ENCODE results near the gene IZUMO1. TPM values are rescaled to one million over a fixed set of nuclear protein-coding genes. Genes with fewer than 3 reads are reported as not detected.

IZUMO1 gene
- total RNA-seq, 1 experiment from 2014 or later: 10.3 TPM

DNA sequence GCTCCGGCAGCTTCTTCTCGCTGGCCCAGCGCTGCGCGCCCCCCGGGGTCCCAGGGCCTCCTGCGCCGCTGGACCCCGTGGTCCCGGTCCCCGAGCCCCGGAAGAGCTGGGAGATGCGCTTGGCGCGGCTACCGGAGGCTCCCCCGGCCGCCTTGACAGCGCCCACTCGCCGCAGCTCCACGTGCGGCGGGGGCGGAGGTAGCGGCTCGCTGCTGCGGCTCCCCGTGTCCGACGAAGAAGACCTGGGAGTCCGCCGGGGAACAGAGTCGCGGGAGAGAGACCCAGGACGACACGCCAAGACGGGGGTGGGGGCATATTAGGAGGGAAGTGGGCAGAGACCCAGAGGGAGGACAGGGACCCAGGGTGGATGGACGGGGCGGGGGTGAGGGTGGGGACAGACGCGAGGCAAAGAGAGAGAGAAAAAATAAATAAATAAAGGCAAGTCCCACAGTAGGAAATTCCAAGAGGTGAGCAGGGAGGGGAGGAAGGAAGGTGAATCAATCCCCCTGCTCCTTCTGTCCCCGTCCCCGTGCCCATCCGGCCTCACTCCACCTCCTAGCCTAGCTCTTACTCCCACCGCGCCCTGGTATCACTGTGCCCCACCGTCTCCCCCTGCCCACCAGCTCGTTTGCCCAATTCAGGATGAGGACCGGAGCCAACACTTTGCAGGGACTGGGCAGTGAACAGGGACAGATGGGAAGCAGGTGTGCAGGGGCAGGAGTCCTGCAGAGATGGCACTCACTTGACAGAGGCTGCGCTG lies 7.1 kb downstream of the IZUMO1 start:
- CTCF ChIA-PET: interaction anchor here (0.5 to 2.9 kb wide), 12 partner anchors 15 to 113 kb away, joined by 3 to 37 read pairs (median 8); partner anchors contain the start of genes CA11 and FUT2
- Mint-ChIP-seq H3K36me3 (ENCODE audit: insufficient read depth, unreplicated experiment) (peaks cover 32% of the 10 kb centered on the region), H3K4me1 (ENCODE audit: low read depth, unreplicated experiment) (peaks cover 40% of the 10 kb centered on the region), H3K27ac (ENCODE audit: unreplicated experiment) (no peak overlapping the region), H3K4me3 (ENCODE audit: unreplicated experiment) (peak overlapping the region; percentile 59), H3K27me3 (ENCODE audit: insufficient read depth, unreplicated experiment) (no peaks in the 10 kb centered on the region), H3K9me3 (ENCODE audit: unreplicated experiment) (no peaks in the 10 kb centered on the region)
- H3K9me3 ChIP-seq: no peaks in the 10 kb centered on the region
- BruUV-seq (replicated peaks): no TSS peak
- TF ChIP-seq, protein P1, sequence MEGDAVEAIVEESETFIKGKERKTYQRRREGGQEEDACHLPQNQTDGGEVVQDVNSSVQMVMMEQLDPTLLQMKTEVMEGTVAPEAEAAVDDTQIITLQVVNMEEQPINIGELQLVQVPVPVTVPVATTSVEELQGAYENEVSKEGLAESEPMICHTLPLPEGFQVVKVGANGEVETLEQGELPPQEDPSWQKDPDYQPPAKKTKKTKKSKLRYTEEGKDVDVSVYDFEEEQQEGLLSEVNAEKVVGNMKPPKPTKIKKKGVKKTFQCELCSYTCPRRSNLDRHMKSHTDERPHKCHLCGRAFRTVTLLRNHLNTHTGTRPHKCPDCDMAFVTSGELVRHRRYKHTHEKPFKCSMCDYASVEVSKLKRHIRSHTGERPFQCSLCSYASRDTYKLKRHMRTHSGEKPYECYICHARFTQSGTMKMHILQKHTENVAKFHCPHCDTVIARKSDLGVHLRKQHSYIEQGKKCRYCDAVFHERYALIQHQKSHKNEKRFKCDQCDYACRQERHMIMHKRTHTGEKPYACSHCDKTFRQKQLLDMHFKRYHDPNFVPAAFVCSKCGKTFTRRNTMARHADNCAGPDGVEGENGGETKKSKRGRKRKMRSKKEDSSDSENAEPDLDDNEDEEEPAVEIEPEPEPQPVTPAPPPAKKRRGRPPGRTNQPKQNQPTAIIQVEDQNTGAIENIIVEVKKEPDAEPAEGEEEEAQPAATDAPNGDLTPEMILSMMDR (IDR thresholded peaks at IDR 0.05; ENCODE audit: insufficient read depth in 1 of 2, low read depth in 1 of 2, low read length in 1 of 2, severe bottlenecking in 1 of 2, unreplicated experiment in 1 of 2): no peak
- peaks cover 22% of the 10 kb centered on the region for H3K4me1 ChIP-seq
- intact Hi-C loops (cut with micrococcal nuclease; ENCODE audit: unreplicated experiment): loop anchor here (1.0 kb wide), 1 partner anchor 13 kb away; the partner anchor contains the start of gene FUT1
- POLR2A ChIA-PET: interaction anchor here (0.8 to 1.1 kb wide), 3 partner anchors 26 to 121 kb away, joined by 5 to 8 read pairs (median 8); partner anchors contain the start of gene RPL18
- peak overlapping the region; percentile 79 for H3K4me3 ChIP-seq (ENCODE audit: low read depth, low read length)
- no peaks in the 10 kb centered on the region for H3K27me3 ChIP-seq (replicated peaks; ENCODE audit: control insufficient read depth, insufficient read depth, low read length)
- H3K36me3 ChIP-seq (ENCODE audit: control insufficient read depth, insufficient read depth, low read length): no peaks in the 10 kb centered on the region
- DNase-seq: no peak

DNA sequence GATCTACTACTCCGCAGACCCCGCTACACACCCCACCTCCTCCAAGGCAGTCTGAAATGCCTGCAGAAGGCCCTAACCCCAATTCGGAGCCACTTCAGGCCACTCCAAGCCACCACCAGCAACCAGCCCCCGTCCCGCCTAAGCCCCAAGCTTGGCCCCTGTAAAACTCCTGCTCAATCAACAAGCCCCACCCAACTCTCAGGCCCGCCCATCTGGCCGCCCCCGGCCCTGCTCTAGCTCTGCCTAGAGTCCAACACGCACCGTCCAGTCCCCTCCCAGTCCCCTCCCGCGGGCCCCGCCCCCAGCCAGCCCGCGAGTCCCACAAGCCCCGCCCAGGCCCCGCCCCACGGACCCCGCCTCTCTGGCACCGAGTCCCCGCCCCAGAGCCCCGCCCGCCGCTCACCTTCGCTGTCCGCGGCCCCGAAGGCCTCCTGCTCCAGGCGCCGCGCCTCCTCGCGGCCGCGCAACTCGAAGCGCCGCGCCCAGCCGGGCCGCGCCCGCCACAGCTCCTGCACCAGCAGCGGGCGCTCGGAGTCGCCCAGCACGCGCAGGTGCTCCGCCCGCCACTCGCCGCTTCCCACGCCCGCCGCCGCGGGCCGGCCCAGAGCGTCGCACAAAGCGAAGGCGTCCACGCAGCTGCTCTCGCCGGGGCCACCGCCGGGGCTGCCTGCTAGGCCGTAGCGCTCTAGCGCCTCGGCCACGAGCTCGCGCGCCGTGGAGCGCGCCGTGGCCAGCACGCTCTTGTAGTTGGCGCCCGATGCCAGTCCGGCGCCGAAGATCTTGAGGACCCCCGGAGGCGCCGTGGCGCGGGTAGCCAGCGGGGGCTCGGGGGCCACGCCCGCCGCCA lies 7.9 kb downstream of the IZUMO1 start:
- CTCF ChIA-PET: interaction anchor here (0.5 to 2.9 kb wide), 15 partner anchors 14 to 405 kb away, joined by 3 to 37 read pairs (median 7); partner anchors contain the start of genes CA11, FUT2, GYS1 and RUVBL2
- H3K27ac Mint-ChIP-seq (ENCODE audit: unreplicated experiment): peak overlapping the region; percentile 77

More for the DNA sequence above, 7.9 kb downstream of the IZUMO1 start:
- TF ChIP-seq, protein P1 (IDR thresholded peaks at IDR 0.05; ENCODE audit: insufficient read depth in 1 of 2, low read depth in 1 of 2, low read length in 1 of 2, severe bottlenecking in 1 of 2, unreplicated experiment in 1 of 2): peak; percentile 30 to 35
- Histone ChIP-seq H3K9me3 (no peaks in the 10 kb centered on the region), H3K4me3 (ENCODE audit: low read depth, low read length) (peak overlapping the region; percentile 79), H3K27me3 (replicated peaks; ENCODE audit: control insufficient read depth, insufficient read depth, low read length) (no peaks in the 10 kb centered on the region), H3K4me1 (peaks cover 22% of the 10 kb centered on the region), H3K36me3 (ENCODE audit: control insufficient read depth, insufficient read depth, low read length) (no peaks in the 10 kb centered on the region)
- DNase-seq: peak; percentile 98 to 99
- intact Hi-C loops (cut with micrococcal nuclease; ENCODE audit: unreplicated experiment): loop anchor here (1.0 kb wide), 6 partner anchors 14 to 92 kb away; partner anchors contain the start of genes CA11 and FUT1
- H3K27me3 Mint-ChIP-seq (ENCODE audit: insufficient read depth, unreplicated experiment): no peaks in the 10 kb centered on the region
- H3K36me3 Mint-ChIP-seq (ENCODE audit: insufficient read depth, unreplicated experiment): peaks cover 34% of the 10 kb centered on the region
- peak overlapping the region; percentile 59 for H3K4me3 Mint-ChIP-seq (ENCODE audit: unreplicated experiment)
- peaks cover 41% of the 10 kb centered on the region for H3K4me1 Mint-ChIP-seq (ENCODE audit: low read depth, unreplicated experiment)
- POLR2A ChIA-PET: interaction anchor here (0.8 to 1.1 kb wide), 6 partner anchors 18 to 120 kb away, joined by 3 to 8 read pairs (median 5); partner anchors contain the start of genes CA11 and RPL18
- H3K9me3 Mint-ChIP-seq (ENCODE audit: unreplicated experiment): no peaks in the 10 kb centered on the region
- no TSS peak for BruUV-seq (replicated peaks)

All from Caco-2 (cell line).